ENCODE measurements around the gene COL18A1.

DNA sequence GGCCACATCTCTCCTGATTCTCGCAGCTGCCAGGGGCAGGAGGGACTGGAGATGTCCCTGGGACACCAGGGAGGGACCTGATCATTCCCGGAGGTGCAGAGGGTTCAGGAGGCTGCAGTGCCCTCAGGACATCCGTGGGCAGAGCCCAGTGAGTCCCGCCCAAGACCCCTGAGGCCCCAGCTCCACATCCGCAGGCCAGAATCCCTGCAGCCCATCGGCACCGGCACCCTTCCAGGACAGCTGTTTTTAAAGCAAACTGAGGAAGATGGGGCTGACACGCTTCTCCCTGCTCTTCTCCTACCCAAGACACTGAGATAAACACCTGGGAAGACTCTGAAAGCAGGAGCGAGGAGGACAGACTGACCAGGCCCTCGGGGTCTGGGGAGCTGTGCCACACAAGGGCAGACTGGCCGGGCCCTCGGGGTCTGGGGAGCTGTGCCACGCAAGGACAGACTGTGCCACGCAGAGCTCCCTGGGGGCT is 111.7 kb downstream of the COL18A1 start:
- no peak for TF ChIP-seq EZH2 (IDR thresholded peaks at IDR 0.05; ENCODE audit: borderline replicate concordance, low read depth, low read length, poor library complexity, severe bottlenecking)
- TF ChIP-seq CTCF (conservative IDR thresholded peaks at IDR 0.05; ENCODE audit: low read depth, low read length) = no peak
